Transverse colon (tissue), 4 donors: ENCODE data around the gene STK11IP.

Source experiments
- POLR2A ChIP-seq: fragments of 450-650 bp; IDR thresholded peaks from one replicate; pipeline ENCODE4 v1.6.1; 2016; ENCODE audit warnings: antibody characterized with exemption, mild to moderate bottlenecking, moderate library complexity
- POLR2AphosphoS5 ChIP-seq, 3 donors: sonication (generic); formaldehyde crosslinking; IDR thresholded peaks; one replicate each; pipeline ENCODE4 v1.6.1; 2016; ENCODE audit warnings: antibody characterized with exemption in 3 of 3
- TF ChIP-seq, protein P1 (sequence below), 5 experiments: fragments of 200-600 bp in 3 of 5; fragments of 450-650 bp in 2 of 5; sonication (generic) in 3 of 5; IDR thresholded peaks; 1 replicate in 2 of 5; 2 replicates in 3 of 5; pipeline ENCODE4 v1.5.1; 2016 to 2017; ENCODE audit warnings: antibody characterized with exemption in 5 of 5, inconsistent platforms in 3 of 5, mild to moderate bottlenecking in 2 of 5, moderate library complexity in 1 of 5

DNA sequence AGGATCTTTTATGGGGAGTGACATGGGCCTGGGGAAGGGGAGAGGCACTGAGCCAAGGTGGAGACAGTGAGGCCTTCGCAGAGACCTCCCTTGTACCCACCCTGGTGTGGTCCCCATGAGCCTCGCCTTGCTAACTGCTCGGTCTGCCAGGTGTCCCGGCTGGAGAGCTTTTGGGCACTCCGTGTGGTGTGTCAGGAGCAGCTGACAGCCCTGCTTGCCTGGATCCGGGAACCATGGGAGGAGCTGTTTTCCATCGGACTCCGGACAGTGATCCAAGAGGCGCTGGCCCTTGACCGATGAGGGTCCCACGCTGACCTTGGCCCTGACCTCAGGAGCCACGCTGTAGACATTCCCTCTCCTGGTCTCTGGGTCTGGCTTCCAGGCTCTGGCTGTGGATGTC, 18.2 kb downstream of the STK11IP start:
- TF ChIP-seq, protein P1, sequence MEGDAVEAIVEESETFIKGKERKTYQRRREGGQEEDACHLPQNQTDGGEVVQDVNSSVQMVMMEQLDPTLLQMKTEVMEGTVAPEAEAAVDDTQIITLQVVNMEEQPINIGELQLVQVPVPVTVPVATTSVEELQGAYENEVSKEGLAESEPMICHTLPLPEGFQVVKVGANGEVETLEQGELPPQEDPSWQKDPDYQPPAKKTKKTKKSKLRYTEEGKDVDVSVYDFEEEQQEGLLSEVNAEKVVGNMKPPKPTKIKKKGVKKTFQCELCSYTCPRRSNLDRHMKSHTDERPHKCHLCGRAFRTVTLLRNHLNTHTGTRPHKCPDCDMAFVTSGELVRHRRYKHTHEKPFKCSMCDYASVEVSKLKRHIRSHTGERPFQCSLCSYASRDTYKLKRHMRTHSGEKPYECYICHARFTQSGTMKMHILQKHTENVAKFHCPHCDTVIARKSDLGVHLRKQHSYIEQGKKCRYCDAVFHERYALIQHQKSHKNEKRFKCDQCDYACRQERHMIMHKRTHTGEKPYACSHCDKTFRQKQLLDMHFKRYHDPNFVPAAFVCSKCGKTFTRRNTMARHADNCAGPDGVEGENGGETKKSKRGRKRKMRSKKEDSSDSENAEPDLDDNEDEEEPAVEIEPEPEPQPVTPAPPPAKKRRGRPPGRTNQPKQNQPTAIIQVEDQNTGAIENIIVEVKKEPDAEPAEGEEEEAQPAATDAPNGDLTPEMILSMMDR (IDR thresholded peaks at IDR 0.05): no peak
- TF ChIP-seq POLR2A (no peak), POLR2AphosphoS5 (IDR thresholded peaks at IDR 0.05) (no peak)
